PC-9 (cell line): ENCODE measurements around the gene KIAA0753. TPM values are rescaled to one million over a fixed set of nuclear protein-coding genes. Genes with fewer than 3 reads are reported as not detected.

Experiments
- BruUV-seq: library from RNA; stranded (reverse); fragments of 400-500 nt; replicated peaks from 2 replicates; lab custom pipeline; 2021; lab: Mats Ljungman, UMichigan
- CTCF ChIA-PET: fragments of 300-600 bp; sonication (Branson Sonifier 250); formaldehyde crosslinking; loops from one replicate; lab custom pipeline; 2022; ENCODE audit warnings: antibody characterized with exemption; lab: Charles Lee
- POLR2A ChIA-PET: fragments of 300-600 bp; sonication (Branson Sonifier 250); formaldehyde crosslinking; loops from one replicate; lab custom pipeline; 2022; ENCODE audit warnings: antibody characterized with exemption; ENCODE audit not compliant: unreplicated experiment; lab: Charles Lee
- DNase-seq, 2 experiments: peaks; one replicate each; pipeline versions ENCODE4 v3.0.0 to v3.0.0-alpha.2; 2015 to 2022; ENCODE audit warnings: mixed read lengths in 1 of 2
- H2AFZ ChIP-seq: fragments of 200-600 bp; sonication (generic); 2 replicates; pipeline ENCODE4 v1.8.1; 2017; ENCODE audit warnings: antibody characterized with exemption
- H3F3A ChIP-seq: fragments of 200-600 bp; sonication (generic); 2 replicates; pipeline ENCODE4 v1.8.1; 2017; ENCODE audit warnings: antibody characterized with exemption, mild to moderate bottlenecking, low read depth; ENCODE audit not compliant: insufficient read depth
- H3K27ac ChIP-seq: fragments of 200-600 bp; sonication (generic); 2 replicates; pipeline ENCODE4 v1.6.1; 2016; ENCODE audit warnings: mixed run types
- H3K27me3 ChIP-seq: fragments of 200-600 bp; sonication (generic); 2 replicates; pipeline ENCODE4 v1.6.1; 2016; ENCODE audit warnings: low read depth, mixed run types; ENCODE audit not compliant: insufficient read depth
- H3K36me3 ChIP-seq: fragments of 200-600 bp; sonication (generic); 2 replicates; pipeline ENCODE4 v1.6.1; 2016; ENCODE audit warnings: low read depth, mixed run types
- H3K4me1 ChIP-seq: fragments of 200-600 bp; sonication (generic); replicated peaks from 2 replicates; pipeline ENCODE4 v1.6.1; 2016; ENCODE audit warnings: mixed run types; ENCODE audit not compliant: insufficient read depth
- H3K4me2 ChIP-seq: fragments of 200-600 bp; sonication (generic); 2 replicates; pipeline ENCODE4 v1.6.1; 2017; ENCODE audit warnings: mixed run types
- H3K4me3 ChIP-seq: fragments of 200-600 bp; sonication (generic); 2 replicates; pipeline ENCODE4 v1.6.1; 2016; ENCODE audit warnings: mixed run types
- H3K79me2 ChIP-seq: fragments of 200-600 bp; sonication (generic); 2 replicates; pipeline ENCODE4 v1.6.1; 2017; ENCODE audit warnings: low read depth, mixed run types
- H3K9me2 ChIP-seq: fragments of 200-600 bp; sonication (generic); 2 replicates; pipeline ENCODE4 v1.8.1; 2017; ENCODE audit warnings: mild to moderate bottlenecking; ENCODE audit not compliant: insufficient read depth
- H3K9me3 ChIP-seq: fragments of 200-600 bp; sonication (generic); 2 replicates; pipeline ENCODE4 v1.8.1; 2016; ENCODE audit warnings: low read depth; ENCODE audit not compliant: insufficient read depth
- H4K20me1 ChIP-seq: fragments of 200-600 bp; sonication (generic); 2 replicates; pipeline ENCODE4 v1.8.1; 2017; ENCODE audit not compliant: insufficient read depth
- CTCF ChIP-seq: fragments of 200-600 bp; sonication (generic); conservative IDR thresholded peaks from 2 replicates; pipeline ENCODE4 v1.6.1; 2017; ENCODE audit warnings: mixed run types, antibody characterized with exemption, mild to moderate bottlenecking, moderate library complexity
- EZH2 ChIP-seq: fragments of 200-600 bp; sonication (generic); IDR thresholded peaks from 2 replicates; pipeline ENCODE4 v1.8.0; 2017; ENCODE audit warnings: antibody characterized with exemption, low read depth
- intact Hi-C: fragments of 100-400 bp; cut with micrococcal nuclease; formaldehyde crosslinking; loops from one replicate; pipeline ENCODE4 v1.10.0; 2022; ENCODE audit not compliant: unreplicated experiment
- total RNA-seq: library from RNA; stranded (reverse); gene quantifications from 2 replicates; pipeline ENCODE4 v1.2.3, GENCODE V29; 2021

Gene KIAA0753
- total RNA-seq, 1 experiment from 2014 or later: 47.0 TPM

GRCh38 chr17:6568184-6568758, 72.2 kb downstream of the KIAA0753 start:
- H3K27me3 ChIP-seq: no peaks in the 10 kb centered on the region
- no peak overlapping the region for H2AFZ ChIP-seq
- no peaks in the 10 kb centered on the region for H3K9me2 ChIP-seq
- H3K4me2 ChIP-seq: no peak overlapping the region
- no TSS peak for BruUV-seq
- H3F3A ChIP-seq: peaks cover 3% of the 10 kb centered on the region; the same call in 1 of the 2 replicates
- TF ChIP-seq CTCF: no peak
- TF ChIP-seq EZH2: no peak
- no peak for DNase-seq
- no peaks in the 10 kb centered on the region for H3K36me3 ChIP-seq
- H3K9me3 ChIP-seq: no peaks in the 10 kb centered on the region
- H3K27ac ChIP-seq: no peak overlapping the region
- intact Hi-C loops: no loop called here
- no peak overlapping the region for H3K4me3 ChIP-seq
- no peaks in the 10 kb centered on the region for H4K20me1 ChIP-seq
- no peaks in the 10 kb centered on the region for H3K79me2 ChIP-seq
- peaks cover 7% of the 10 kb centered on the region; the same call in 1 of the 2 replicates for H3K4me1 ChIP-seq
- POLR2A ChIA-PET: no interaction called here
- CTCF ChIA-PET: interaction anchor here (1.3 kb wide), 1 partner anchor 95 kb away, joined by 13 read pairs; no protein-coding TSS in a partner anchor

GRCh38 chr17:6567528-6568183, 72.9 kb downstream of the KIAA0753 start:
- peaks cover 7% of the 10 kb centered on the region; the same call in 1 of the 2 replicates for H3K4me1 ChIP-seq
- no peaks in the 10 kb centered on the region for H3K36me3 ChIP-seq
- peak in 1 of 2 experiments; percentile 59 for DNase-seq
- no peaks in the 10 kb centered on the region for H3K9me2 ChIP-seq
- ChIA-PET CTCF (interaction anchor here (1.3 kb wide), 1 partner anchor 94 kb away, joined by 13 read pairs; no protein-coding TSS in a partner anchor), POLR2A (no interaction called here)
- peak overlapping the region; percentile 67 for H3K27ac ChIP-seq
- H2AFZ ChIP-seq: no peak overlapping the region
- TF ChIP-seq EZH2 (no peak), CTCF (no peak)
- H3K9me3 ChIP-seq: no peaks in the 10 kb centered on the region
- no peak overlapping the region for H3K4me3 ChIP-seq
- H3K27me3 ChIP-seq: no peaks in the 10 kb centered on the region
- no peaks in the 10 kb centered on the region for H3K79me2 ChIP-seq
- H4K20me1 ChIP-seq: no peaks in the 10 kb centered on the region
- peaks cover 9% of the 10 kb centered on the region; the same call in 1 of the 2 replicates for H3F3A ChIP-seq
- intact Hi-C loops: no loop called here
- BruUV-seq: no TSS peak
- no peak overlapping the region for H3K4me2 ChIP-seq

- BruUV-seq: no TSS peak
- H3K9me3 ChIP-seq: no peaks in the 10 kb centered on the region
- H3K4me1 ChIP-seq: peaks cover 8% of the 10 kb centered on the region; the same call in 1 of the 2 replicates
- POLR2A ChIA-PET: no interaction called here
- H3K27me3 ChIP-seq: no peaks in the 10 kb centered on the region
- intact Hi-C loops: no loop called here
- CTCF ChIA-PET: no interaction called here
- peaks cover 9% of the 10 kb centered on the region; the same call in 1 of the 2 replicates for H3F3A ChIP-seq
- no peak overlapping the region for H2AFZ ChIP-seq
- DNase-seq: no peak
- H3K4me2 ChIP-seq: no peak overlapping the region
- H4K20me1 ChIP-seq: no peaks in the 10 kb centered on the region
- H3K27ac ChIP-seq: no peak overlapping the region
- TF ChIP-seq CTCF (no peak), EZH2 (no peak)
- no peaks in the 10 kb centered on the region for H3K36me3 ChIP-seq
- H3K4me3 ChIP-seq: no peak overlapping the region
- H3K79me2 ChIP-seq: no peaks in the 10 kb centered on the region
- H3K9me2 ChIP-seq: no peaks in the 10 kb centered on the region
Measured at GRCh38 chr17:6561446-6561845, 79.1 kb downstream of the KIAA0753 start.
